Middle frontal gyrus (tissue), 1 donor: ENCODE data around the gene RFT1.

Experiments used
- DNase-seq: peaks from one replicate; pipeline ENCODE4 v3.0.0-alpha.2; 2015; ENCODE audit warnings: low spot score; ENCODE audit errors: extremely low spot score

The RFT1 gene, protein sequence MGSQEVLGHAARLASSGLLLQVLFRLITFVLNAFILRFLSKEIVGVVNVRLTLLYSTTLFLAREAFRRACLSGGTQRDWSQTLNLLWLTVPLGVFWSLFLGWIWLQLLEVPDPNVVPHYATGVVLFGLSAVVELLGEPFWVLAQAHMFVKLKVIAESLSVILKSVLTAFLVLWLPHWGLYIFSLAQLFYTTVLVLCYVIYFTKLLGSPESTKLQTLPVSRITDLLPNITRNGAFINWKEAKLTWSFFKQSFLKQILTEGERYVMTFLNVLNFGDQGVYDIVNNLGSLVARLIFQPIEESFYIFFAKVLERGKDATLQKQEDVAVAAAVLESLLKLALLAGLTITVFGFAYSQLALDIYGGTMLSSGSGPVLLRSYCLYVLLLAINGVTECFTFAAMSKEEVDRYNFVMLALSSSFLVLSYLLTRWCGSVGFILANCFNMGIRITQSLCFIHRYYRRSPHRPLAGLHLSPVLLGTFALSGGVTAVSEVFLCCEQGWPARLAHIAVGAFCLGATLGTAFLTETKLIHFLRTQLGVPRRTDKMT

GRCh38 chr3:53130179-53131061, at the start of gene RFT1:
RFT1 (minus strand) TSS chr3:53130435; CDS start chr3:53130400, 35 bp downstream.
- peak; percentile 90 for DNase-seq

- DNase-seq: no peak
These were observed 49.3 kb upstream of the RFT1 start for GRCh38 chr3:53179580-53179979.

GRCh38 chr3:53178246-53178645, 48.0 kb upstream of the RFT1 start:
- DNase-seq: no peak

DNA sequence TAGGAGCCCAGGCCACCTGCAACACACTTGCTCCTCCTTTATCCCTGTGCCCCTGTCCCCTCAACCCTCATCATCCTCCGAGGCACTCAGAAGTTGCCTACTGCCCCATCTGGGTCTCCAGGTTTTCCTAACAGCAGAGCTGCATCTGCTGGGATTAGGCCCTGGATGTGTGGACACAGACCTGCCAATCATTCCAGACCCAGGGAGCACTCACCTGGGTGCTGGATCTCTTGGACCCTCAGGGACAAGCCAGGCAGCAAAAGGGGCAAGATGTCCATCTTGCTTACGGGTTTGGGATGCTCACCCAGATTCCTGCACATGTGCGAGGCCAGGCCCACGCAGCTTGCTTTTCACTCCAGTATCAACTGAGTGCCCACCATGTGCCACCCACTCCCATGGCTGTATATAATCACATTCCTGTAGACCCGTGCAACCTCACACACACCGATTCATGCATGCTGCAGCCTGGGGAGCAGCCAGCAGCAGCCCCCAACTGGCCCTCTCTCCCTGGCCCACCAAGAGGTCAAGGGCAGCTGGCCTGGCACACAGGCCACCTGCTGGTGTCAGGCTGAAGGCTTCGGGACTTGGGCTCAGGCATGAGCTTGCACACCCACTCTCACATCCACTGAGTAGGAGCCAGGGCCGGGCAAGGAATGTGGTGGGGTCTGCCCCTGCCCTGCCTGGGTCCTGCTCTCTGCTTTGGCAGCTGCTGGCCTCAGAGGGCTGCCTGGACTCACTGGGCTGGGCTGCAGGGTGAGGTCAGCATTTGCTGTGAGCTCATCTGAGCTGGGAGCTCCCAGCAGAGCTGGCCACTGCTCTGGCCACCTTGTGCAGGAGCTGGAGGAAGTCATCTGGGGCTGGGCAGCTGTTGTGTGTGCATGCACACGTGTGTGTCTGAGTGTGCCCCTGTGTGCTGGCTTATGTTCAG, 45.6 kb upstream of the RFT1 start:
- DNase-seq: no peak

GRCh38 chr3:53174346-53175250, 44.4 kb upstream of the RFT1 start:
- DNase-seq: no peak

- no peak for DNase-seq
These were observed 42.9 kb upstream of the RFT1 start for GRCh38 chr3:53173107-53173506.

GRCh38 chr3:53171827-53172505, 41.7 kb upstream of the RFT1 start:
- no peak for DNase-seq

- no peak for DNase-seq
These were observed 40.8 kb upstream of the RFT1 start for GRCh38 chr3:53171064-53171418.

DNA sequence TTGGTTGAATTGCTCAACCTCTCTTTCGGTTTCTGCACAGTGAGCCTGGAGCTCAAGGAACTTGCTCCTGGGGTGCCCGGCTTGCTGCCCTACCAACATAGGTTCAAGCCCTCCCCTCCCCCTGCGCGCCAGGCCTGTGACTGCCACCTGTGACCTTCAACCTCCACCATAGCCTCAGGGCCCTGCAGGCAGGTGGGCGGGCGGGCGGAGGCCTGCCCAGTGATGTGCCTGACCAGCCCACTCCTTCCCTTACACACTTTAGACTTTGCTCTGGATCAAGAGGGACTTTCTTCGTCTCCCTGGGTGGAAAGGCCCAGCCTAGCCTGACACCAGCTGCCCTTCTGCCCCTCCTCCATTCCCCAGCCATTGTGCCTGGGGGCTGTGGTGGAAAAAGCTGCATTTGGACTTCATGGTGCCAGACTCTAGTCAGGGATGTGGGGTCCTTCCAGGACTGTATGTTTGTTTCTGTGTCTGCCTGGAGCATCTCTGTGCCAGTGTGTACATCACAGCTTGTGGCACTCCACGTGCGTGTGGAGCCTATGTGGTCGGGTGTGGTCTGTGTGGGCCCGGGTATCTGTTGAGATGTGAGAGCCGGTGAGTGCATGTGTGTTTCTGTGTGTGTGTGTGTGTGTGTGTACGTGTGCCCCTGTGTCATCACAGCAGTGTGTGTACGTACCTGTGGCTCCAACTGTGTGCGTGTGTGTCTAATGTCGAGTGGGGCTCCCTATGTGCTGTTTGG, 40.3 kb upstream of the RFT1 start:
- no peak for DNase-seq

GRCh38 chr3:53169832-53170324, 39.6 kb upstream of the RFT1 start:
- no peak for DNase-seq

DNA sequence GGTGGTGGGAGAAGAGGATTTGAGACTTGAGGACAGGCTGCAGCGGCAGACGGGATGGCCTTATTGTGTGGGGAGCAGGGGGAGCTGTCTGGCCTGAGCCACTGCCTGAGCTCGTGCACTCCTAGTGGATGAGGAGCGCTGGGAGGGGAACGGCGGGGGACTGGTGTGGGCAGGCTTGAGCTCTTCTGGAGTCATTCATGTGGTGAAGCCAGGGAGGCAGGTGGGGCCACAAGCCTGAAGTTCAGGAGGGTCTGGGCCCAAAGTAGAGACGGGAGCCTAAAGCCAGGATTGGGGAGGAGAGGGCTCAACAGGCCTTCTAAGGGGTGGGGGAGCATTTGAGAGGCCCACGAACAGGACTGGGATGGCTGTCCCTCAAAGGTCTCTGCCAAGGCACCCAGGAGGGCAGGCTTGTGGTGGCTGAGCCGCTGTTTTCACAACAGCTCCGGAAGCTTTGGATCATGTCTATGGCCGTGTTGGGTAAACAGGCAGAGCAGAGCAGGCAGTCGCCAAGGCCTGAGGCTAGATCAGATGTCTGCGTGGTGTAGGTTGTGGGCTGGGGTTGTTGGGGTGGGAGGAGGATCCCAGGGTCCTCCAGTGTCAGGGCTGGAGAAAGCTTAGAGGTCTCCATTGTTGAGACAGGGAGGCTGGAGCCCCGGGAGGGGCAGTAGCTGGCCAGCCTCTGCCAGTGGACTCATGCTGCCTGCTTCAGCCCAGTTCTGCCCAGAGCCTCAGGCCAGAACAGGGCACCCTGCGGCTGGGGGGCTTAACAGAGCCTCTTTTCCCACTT, 39.0 kb upstream of the RFT1 start:
- no peak for DNase-seq

- DNase-seq: no peak
These were observed 38.1 kb upstream of the RFT1 start for GRCh38 chr3:53168175-53168923.

GRCh38 chr3:53167418-53168174, 37.4 kb upstream of the RFT1 start:
- no peak for DNase-seq

DNA sequence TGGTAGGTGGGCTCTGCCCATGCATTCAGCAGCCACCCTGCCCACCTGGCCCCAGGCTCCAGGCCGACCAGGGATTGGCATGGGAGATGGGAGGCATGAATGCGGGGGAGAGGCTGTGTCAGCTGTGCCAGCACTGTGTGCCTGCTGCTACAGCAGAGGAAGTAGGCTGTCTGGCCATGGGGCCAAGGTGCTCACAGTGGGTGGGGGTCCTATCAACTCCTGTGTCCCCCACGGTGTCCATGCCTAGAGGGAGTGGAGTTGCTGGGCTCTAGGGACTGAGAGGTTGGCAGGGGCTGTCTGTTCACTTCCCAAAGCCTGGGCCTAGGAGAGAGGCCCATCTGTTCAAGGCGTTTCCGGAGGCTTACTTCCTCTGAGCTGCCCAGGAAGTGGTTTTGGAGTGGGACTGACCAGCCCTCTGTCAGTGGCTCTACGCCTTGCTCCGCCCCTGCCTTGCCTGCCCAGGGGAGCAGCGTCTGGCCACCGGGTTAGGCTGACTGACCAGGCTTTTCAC, 36.6 kb upstream of the RFT1 start:
- no peak for DNase-seq

GRCh38 chr3:53166206-53166605, 36.0 kb upstream of the RFT1 start:
- DNase-seq: no peak

- DNase-seq: no peak
These were observed 34.7 kb upstream of the RFT1 start for GRCh38 chr3:53164911-53165310.
